ENCODE measurements around the gene ZDHHC9. TPM values are rescaled to one million over a fixed set of nuclear protein-coding genes. Genes with fewer than 3 reads are reported as not detected.

Gene ZDHHC9
- total RNA-seq, 1 donor from 2014 or later = 30.3 TPM

- no peak for ATAC-seq
- no peak for DNase-seq (ENCODE audit: low spot score)
Measured at GRCh38 chrX:129823522-129823921, 20.2 kb downstream of the ZDHHC9 start.

GRCh38 chrX:129823115-129823514 is 20.6 kb downstream of the ZDHHC9 start:
- ATAC-seq (peak; percentile 60), DNase-seq (ENCODE audit: low spot score) (no peak)

GRCh38 chrX:129818123-129818522 is 25.6 kb downstream of the ZDHHC9 start:
- ATAC-seq (no peak), DNase-seq (ENCODE audit: low spot score) (no peak)

- DNase-seq (ENCODE audit: low spot score) (no peak), ATAC-seq (no peak)
Measured at GRCh38 chrX:129813662-129814368, 29.9 kb downstream of the ZDHHC9 start.

- no peak for DNase-seq (ENCODE audit: low spot score)
- no peak for ATAC-seq
Measured at GRCh38 chrX:129808829-129809796, 34.6 kb downstream of the ZDHHC9 start.

GRCh38 chrX:129808158-129808828 is 35.4 kb downstream of the ZDHHC9 start:
- ATAC-seq (peak; percentile 60), DNase-seq (ENCODE audit: low spot score) (no peak)

- no peak for DNase-seq (ENCODE audit: low spot score)
Measured at GRCh38 chrX:129804806-129805205, 38.9 kb downstream of the ZDHHC9 start.

GRCh38 chrX:129802863-129803262 is 40.8 kb downstream of the ZDHHC9 start:
- DNase-seq (ENCODE audit: low spot score) = no peak
- no peak for ATAC-seq

More at GRCh38 chrX:129804806-129805205, 38.9 kb downstream of the ZDHHC9 start:
- no peak for ATAC-seq

- ATAC-seq (no peak), DNase-seq (ENCODE audit: low spot score) (no peak)
Measured at GRCh38 chrX:129800186-129800585, 43.5 kb downstream of the ZDHHC9 start.

GRCh38 chrX:129798888-129799287 is 44.8 kb downstream of the ZDHHC9 start:
- no peak for ATAC-seq
- DNase-seq (ENCODE audit: low spot score) = no peak

- DNase-seq (ENCODE audit: low spot score) (no peak), ATAC-seq (no peak)
Measured at GRCh38 chrX:129798456-129798855, 45.2 kb downstream of the ZDHHC9 start.

GRCh38 chrX:129797251-129797906 is 46.3 kb downstream of the ZDHHC9 start:
- no peak for DNase-seq (ENCODE audit: low spot score)

GRCh38 chrX:129795584-129795983 is 48.1 kb downstream of the ZDHHC9 start:
- DNase-seq (ENCODE audit: low spot score) = no peak
- no peak for ATAC-seq

More at GRCh38 chrX:129797251-129797906, 46.3 kb downstream of the ZDHHC9 start:
- ATAC-seq = no peak

- no peak for DNase-seq (ENCODE audit: low spot score)
- ATAC-seq = no peak
Measured at GRCh38 chrX:129793604-129794191, 50.0 kb downstream of the ZDHHC9 start.

- ATAC-seq = no peak
- no peak for DNase-seq (ENCODE audit: low spot score)
Measured at GRCh38 chrX:129792586-129793291, 50.9 kb downstream of the ZDHHC9 start.

GRCh38 chrX:129791961-129792570 is 51.6 kb downstream of the ZDHHC9 start:
- DNase-seq (ENCODE audit: low spot score) (no peak), ATAC-seq (peak; percentile 58)

- no peak for DNase-seq (ENCODE audit: low spot score)
- ATAC-seq = no peak
Measured at GRCh38 chrX:129791336-129791735, 52.4 kb downstream of the ZDHHC9 start.

GRCh38 chrX:129790808-129791207 is 52.9 kb downstream of the ZDHHC9 start:
- ATAC-seq = no peak
- DNase-seq (ENCODE audit: low spot score) = no peak

- ATAC-seq = no peak
Measured at GRCh38 chrX:129790146-129790545, 53.5 kb downstream of the ZDHHC9 start.

More at GRCh38 chrX:129790146-129790545, 53.5 kb downstream of the ZDHHC9 start:
- no peak for DNase-seq (ENCODE audit: low spot score)
